A549 (cell line): ENCODE data around the gene RCAN2.

Experiments
- CHD2 ChIP-seq: fragments of 150-350 bp; IDR thresholded peaks from 2 replicates; pipeline ENCODE4 v1.6.1; 2014; ENCODE audit warnings: low read length; ENCODE audit not compliant: partially characterized antibody
- CTCF ChIP-seq: fragments of >200 bp; sonication (Bioruptor Twin); formaldehyde crosslinking; IDR thresholded peaks from 3 replicates; pipeline ENCODE4 v1.5.1; 2016
- EP300 ChIP-seq, 2 experiments: fragments of >200 bp; sonication (Bioruptor Twin); formaldehyde crosslinking; IDR thresholded peaks; 2 replicates in 1 of 2; 3 replicates in 1 of 2; pipeline ENCODE4 v1.6.1; 2016 to 2017
- ESRRA ChIP-seq: fragments of 150-350 bp; IDR thresholded peaks from 2 replicates; pipeline ENCODE4 v1.6.1; 2014; ENCODE audit warnings: mild to moderate bottlenecking, low read length, borderline replicate concordance
- HDAC2 ChIP-seq: fragments of 200-600 bp; sonication (generic); IDR thresholded peaks from 2 replicates; pipeline ENCODE4 v1.6.1; 2016
- JUN ChIP-seq, 2 experiments: fragments of >200 bp; sonication (Bioruptor Twin); formaldehyde crosslinking; IDR thresholded peaks; 2 replicates in 1 of 2; 3 replicates in 1 of 2; pipeline ENCODE4 v1.6.1; 2016 to 2017
- NFE2L2 ChIP-seq: fragments of 150-350 bp; conservative IDR thresholded peaks from 2 replicates; pipeline ENCODE4 v1.6.1; 2014; ENCODE audit warnings: low read length
- PBX3 ChIP-seq: IDR thresholded peaks from 2 replicates; pipeline ENCODE4 v1.6.1; 2012
- POLR2A ChIP-seq: IDR thresholded peaks from 2 replicates; pipeline ENCODE4 v1.6.1; 2012; ENCODE audit warnings: mild to moderate bottlenecking, low read length
- RCOR1 ChIP-seq: fragments of 150-350 bp; IDR thresholded peaks from 2 replicates; pipeline ENCODE4 v1.6.1; 2014; ENCODE audit warnings: antibody characterized with exemption, low read length, low read depth
- REST ChIP-seq: fragments of 200-600 bp; sonication (generic); IDR thresholded peaks from 2 replicates; pipeline ENCODE4 v1.6.1; 2016; ENCODE audit warnings: antibody characterized with exemption, mild to moderate bottlenecking, moderate library complexity
- SREBF2 ChIP-seq: fragments of 450-650 bp; IDR thresholded peaks from 2 replicates; pipeline ENCODE4 v1.6.1; 2014; ENCODE audit warnings: mild to moderate bottlenecking, moderate library complexity
- ZFP36 ChIP-seq: fragments of 450-650 bp; IDR thresholded peaks from 2 replicates; pipeline ENCODE4 v1.6.1; 2014; ENCODE audit warnings: borderline replicate concordance; ENCODE audit not compliant: partially characterized antibody

GRCh38 chr6:46412662-46413061 is 78.6 kb downstream of the RCAN2 start:
- TF ChIP-seq SREBF2 (no peak), RCOR1 (no peak), POLR2A (no peak), JUN (IDR thresholded peaks at IDR 0.05) (no peak), CTCF (no peak), HDAC2 (no peak), NFE2L2 (no peak), EP300 (IDR thresholded peaks at IDR 0.05) (no peak), ZFP36 (no peak), PBX3 (no peak), ESRRA (no peak), CHD2 (no peak), REST (no peak)
